ENCODE data around the gene KCNK7. TPM values are rescaled to one million over a fixed set of nuclear protein-coding genes. Genes with fewer than 3 reads are reported as not detected.

KCNK7 gene
- total RNA-seq, 1 donor from 2014 or later = 1.7 TPM

DNA sequence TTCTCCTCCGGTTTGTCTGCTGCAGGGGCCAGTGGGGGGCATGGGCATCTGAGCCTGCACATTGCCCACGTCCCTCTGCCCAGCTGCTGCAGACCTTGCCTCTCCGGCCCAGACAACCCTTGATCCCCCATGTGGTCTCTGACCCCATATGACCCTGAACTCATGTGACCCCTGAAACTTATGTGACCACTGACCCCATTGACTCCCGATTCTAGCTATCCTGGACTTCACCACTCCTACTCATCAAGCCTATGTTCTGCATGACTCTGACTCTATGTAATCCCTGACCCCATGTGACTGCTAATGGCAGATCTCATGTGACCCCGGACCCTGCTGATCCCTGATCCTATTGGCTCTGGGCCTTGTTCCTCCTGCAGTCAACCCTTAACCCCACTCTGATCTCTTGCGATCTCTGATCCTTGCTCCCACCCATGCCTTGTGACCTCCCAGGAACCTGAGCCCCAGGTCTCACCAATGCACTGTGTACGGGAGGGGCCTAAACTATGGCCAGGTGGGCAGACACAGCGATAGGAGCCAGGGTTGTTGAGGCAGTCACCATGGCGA, 43.1 kb downstream of the KCNK7 start:
- intact Hi-C loops (cut with DNase I) = no loop called here
- peaks cover 49% of the 10 kb centered on the region for H3K4me1 ChIP-seq
- no peak for DNase-seq

DNA sequence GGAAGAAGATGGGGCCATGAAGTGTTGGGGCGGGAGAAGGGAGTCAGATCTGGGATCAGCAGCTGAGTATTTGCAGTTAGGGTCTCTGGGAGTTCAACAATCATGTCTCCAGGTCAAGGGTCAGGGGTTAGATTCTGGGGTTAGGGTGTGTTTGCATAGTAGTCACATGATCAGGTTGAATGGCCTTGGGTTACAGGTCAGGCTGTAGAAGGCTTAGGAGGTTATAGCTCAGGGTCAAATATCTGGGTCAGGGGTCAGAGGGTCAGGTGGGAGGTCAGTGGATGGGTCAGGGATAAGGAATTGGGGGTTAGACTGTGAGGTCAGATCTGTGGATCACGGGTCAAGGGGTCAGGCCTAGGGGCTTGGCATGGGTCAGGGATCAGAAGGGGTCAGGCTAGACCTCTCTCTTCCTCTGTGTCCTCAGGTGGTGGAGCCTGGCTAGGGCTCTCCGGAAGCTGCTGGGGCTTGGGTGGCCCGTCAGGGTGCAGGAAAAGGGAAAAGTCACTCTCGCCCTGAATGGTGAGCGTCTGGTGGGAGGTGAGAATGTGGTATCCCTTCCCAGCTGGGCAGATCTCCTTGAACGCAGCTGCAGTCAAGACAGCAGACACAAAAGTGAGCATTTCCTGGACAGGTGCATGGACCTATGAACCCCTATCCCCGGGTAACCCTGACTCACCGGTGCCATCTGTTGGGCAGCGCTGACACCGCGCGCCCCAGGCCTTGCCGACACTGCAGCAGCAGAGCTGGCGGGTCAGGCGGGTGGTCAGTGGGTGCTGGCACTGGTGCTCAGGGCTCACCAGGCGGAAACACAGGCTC, 43.8 kb downstream of the KCNK7 start:
- intact Hi-C loops (cut with DNase I) = no loop called here
- Histone ChIP-seq H3K27ac (no peak overlapping the region), H3K4me3 (no peak overlapping the region), H3K36me3 (peaks cover 32% of the 10 kb centered on the region), H3K9me3 (no peaks in the 10 kb centered on the region), H3K4me1 (peaks cover 50% of the 10 kb centered on the region), H3K27me3 (ENCODE audit: low read depth) (no peaks in the 10 kb centered on the region)
- TF ChIP-seq, protein P1, sequence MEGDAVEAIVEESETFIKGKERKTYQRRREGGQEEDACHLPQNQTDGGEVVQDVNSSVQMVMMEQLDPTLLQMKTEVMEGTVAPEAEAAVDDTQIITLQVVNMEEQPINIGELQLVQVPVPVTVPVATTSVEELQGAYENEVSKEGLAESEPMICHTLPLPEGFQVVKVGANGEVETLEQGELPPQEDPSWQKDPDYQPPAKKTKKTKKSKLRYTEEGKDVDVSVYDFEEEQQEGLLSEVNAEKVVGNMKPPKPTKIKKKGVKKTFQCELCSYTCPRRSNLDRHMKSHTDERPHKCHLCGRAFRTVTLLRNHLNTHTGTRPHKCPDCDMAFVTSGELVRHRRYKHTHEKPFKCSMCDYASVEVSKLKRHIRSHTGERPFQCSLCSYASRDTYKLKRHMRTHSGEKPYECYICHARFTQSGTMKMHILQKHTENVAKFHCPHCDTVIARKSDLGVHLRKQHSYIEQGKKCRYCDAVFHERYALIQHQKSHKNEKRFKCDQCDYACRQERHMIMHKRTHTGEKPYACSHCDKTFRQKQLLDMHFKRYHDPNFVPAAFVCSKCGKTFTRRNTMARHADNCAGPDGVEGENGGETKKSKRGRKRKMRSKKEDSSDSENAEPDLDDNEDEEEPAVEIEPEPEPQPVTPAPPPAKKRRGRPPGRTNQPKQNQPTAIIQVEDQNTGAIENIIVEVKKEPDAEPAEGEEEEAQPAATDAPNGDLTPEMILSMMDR (IDR thresholded peaks at IDR 0.05) = peak; percentile 68
- peak; percentile 80 for ATAC-seq
- DNase-seq = peak; percentile 84

More for the DNA sequence above, 43.1 kb downstream of the KCNK7 start:
- Histone ChIP-seq H3K36me3 (peaks cover 29% of the 10 kb centered on the region), H3K9me3 (no peaks in the 10 kb centered on the region), H3K27ac (no peak overlapping the region), H3K4me3 (no peak overlapping the region), H3K27me3 (ENCODE audit: low read depth) (no peaks in the 10 kb centered on the region)
- peak; percentile 7 to 12 for ATAC-seq
- TF ChIP-seq, protein P1 (IDR thresholded peaks at IDR 0.05) = no peak

DNA sequence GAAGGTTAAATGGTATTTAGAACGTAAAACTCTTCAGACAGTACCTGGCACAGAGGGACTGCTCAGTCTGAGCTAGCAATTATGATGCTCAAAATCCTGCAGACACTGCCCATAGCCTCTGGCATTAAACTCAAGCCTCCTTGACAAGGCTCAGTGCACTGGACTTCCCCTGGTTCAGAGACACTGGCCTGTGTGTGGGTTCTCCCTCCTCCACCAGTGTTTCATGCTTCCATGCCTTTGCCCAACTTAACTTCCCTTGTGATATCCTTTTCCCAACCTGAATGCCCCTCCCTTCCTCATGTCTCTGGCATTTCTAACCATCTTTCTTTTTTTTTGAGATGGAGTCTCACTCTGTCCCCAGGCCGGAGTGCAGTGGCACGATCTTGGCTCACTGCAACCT, 46.5 kb downstream of the KCNK7 start:
- Histone ChIP-seq H3K27ac (no peak overlapping the region), H3K4me1 (peaks cover 32% of the 10 kb centered on the region), H3K36me3 (peaks cover 38% of the 10 kb centered on the region), H3K4me3 (no peak overlapping the region), H3K9me3 (no peaks in the 10 kb centered on the region), H3K27me3 (ENCODE audit: low read depth) (no peaks in the 10 kb centered on the region)
- intact Hi-C loops (cut with DNase I) = no loop called here
- TF ChIP-seq, protein P1 (IDR thresholded peaks at IDR 0.05) = no peak
- DNase-seq (no peak), ATAC-seq (no peak)

DNA sequence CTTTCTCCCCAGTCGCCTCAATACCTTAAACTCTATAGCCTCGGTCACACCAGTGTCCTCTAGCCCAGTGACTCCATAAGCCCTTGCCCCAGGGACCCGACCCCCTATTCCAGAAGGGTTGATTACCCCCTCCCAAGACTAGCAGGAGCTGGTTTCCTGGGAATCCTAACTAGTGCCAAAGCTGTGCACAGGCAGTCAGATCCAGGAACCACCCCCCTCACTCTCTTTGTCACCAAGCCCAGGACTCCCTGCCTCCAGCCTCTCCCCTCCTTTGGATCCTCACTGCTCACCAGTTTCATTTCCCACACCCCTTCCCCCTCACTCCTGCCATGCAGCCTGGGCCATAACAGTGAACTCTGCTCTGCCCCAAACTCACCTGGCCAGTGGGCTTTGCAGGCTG, 47.2 kb downstream of the KCNK7 start:
- no peak overlapping the region for H3K27ac ChIP-seq
- TF ChIP-seq, protein P1 (IDR thresholded peaks at IDR 0.05) = no peak
- H3K9me3 ChIP-seq = no peaks in the 10 kb centered on the region
- intact Hi-C loops (cut with DNase I) = no loop called here
- no peaks in the 10 kb centered on the region for H3K27me3 ChIP-seq (ENCODE audit: low read depth)
- DNase-seq = no peak
- H3K4me1 ChIP-seq = peaks cover 29% of the 10 kb centered on the region
- ATAC-seq = no peak
- H3K36me3 ChIP-seq = peaks cover 32% of the 10 kb centered on the region
- H3K4me3 ChIP-seq = no peak overlapping the region

DNA sequence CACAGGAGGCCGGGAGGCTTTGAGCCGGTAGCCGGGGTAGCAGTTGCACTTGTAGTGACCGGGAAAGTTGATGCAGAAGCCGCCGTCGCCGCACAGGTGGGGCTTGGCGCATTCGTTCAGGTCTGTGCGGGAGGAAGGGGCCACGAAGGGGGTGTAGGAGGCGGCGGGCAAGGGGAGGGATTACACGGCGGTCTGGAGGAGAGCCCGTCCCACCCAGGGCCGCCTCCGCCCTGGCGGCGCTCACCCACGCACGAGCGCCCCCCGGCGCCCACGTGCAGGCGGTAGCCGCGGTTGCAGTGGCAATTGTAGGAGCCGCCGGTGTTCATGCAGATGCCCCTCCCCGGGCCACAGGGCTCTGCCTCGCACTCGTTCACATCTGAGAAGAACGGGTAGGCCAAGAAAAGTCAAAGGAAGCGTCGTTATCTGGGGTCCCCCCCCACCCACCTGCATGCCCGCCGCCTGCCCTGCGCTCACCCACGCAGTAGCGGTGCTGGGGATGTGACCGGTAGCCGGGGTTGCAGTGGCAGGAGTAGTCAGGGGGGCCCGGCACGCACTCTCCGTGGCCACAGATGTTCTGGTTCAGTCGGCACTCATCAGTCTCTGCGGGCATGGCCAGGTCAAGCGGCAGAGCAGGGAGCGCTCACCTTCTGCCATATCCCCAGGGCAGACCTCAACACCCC, 48.0 kb downstream of the KCNK7 start:
- no peak overlapping the region for H3K27ac ChIP-seq
- H3K4me1 ChIP-seq = peaks cover 25% of the 10 kb centered on the region
- intact Hi-C loops (cut with DNase I) = no loop called here
- peaks cover 29% of the 10 kb centered on the region for H3K36me3 ChIP-seq
- no peaks in the 10 kb centered on the region for H3K27me3 ChIP-seq (ENCODE audit: low read depth)
- TF ChIP-seq, protein P1 (IDR thresholded peaks at IDR 0.05) = no peak
- no peak for DNase-seq
- no peak for ATAC-seq
- no peak overlapping the region for H3K4me3 ChIP-seq
- H3K9me3 ChIP-seq = no peaks in the 10 kb centered on the region

Data from lower lobe of right lung (tissue), 2 donors.